GM23338 (cell line): ENCODE results near the gene KRTAP5-4. TPM values are rescaled to one million over a fixed set of nuclear protein-coding genes. Genes with fewer than 3 reads are reported as not detected.

Source experiments
- ATAC-seq: fragments of 200-7000 bp; cut with Tn5 transposase; 3 replicates; pipeline ENCODE4 v1.9.1; 2020
- DNase-seq: peaks from one replicate; pipeline ENCODE4 v3.0.0-alpha.2; 2015; ENCODE audit warnings: low spot score
- H2AFZ ChIP-seq: fragments of 200-600 bp; sonication (generic); 2 replicates; pipeline ENCODE4 v1.8.0; 2016; ENCODE audit warnings: antibody characterized with exemption, mild to moderate bottlenecking, moderate library complexity
- H3F3A ChIP-seq: fragments of 200-600 bp; sonication (generic); replicated peaks from 2 replicates; pipeline ENCODE4 v1.8.0; 2017; ENCODE audit warnings: antibody characterized with exemption, mixed run types, low read depth
- H3K27ac ChIP-seq: fragments of 200-600 bp; sonication (generic); 2 replicates; pipeline ENCODE4 v1.6.1; 2016; ENCODE audit warnings: low read depth
- H3K27me3 ChIP-seq: fragments of 200-600 bp; sonication (generic); 2 replicates; pipeline ENCODE4 v1.8.0; 2016; ENCODE audit warnings: mild to moderate bottlenecking, mixed run types, moderate library complexity; ENCODE audit not compliant: insufficient read depth
- H3K36me3 ChIP-seq: fragments of 200-600 bp; sonication (generic); 2 replicates; pipeline ENCODE4 v1.8.0; 2016; ENCODE audit warnings: mild to moderate bottlenecking; ENCODE audit not compliant: insufficient read depth
- H3K4me1 ChIP-seq: fragments of 200-600 bp; sonication (generic); 2 replicates; pipeline ENCODE4 v1.8.0; 2016; ENCODE audit warnings: mild to moderate bottlenecking, moderate library complexity; ENCODE audit not compliant: insufficient read depth
- H3K4me2 ChIP-seq: fragments of 200-600 bp; sonication (generic); 2 replicates; pipeline ENCODE4 v1.7.1; 2017; ENCODE audit warnings: mixed run types
- H3K4me3 ChIP-seq: fragments of 200-600 bp; sonication (generic); 2 replicates; pipeline ENCODE4 v1.6.1; 2016; ENCODE audit warnings: mixed run types
- H3K79me2 ChIP-seq: fragments of 200-600 bp; sonication (generic); replicated peaks from 2 replicates; pipeline ENCODE4 v1.8.0; 2017; ENCODE audit warnings: mild to moderate bottlenecking; ENCODE audit not compliant: insufficient read depth
- H3K9me2 ChIP-seq: fragments of 200-600 bp; sonication (generic); 2 replicates; pipeline ENCODE4 v1.8.0; 2017; ENCODE audit not compliant: insufficient read depth
- H4K20me1 ChIP-seq: fragments of 200-600 bp; sonication (generic); replicated peaks from 2 replicates; pipeline ENCODE4 v1.8.0; 2017; ENCODE audit warnings: mild to moderate bottlenecking; ENCODE audit not compliant: insufficient read depth
- H3K27ac Mint-ChIP-seq: 2 replicates; pipeline ENCODE4 v1.8.0; 2020; ENCODE audit warnings: inconsistent platforms, mild to moderate bottlenecking, moderate library complexity, mixed read lengths
- H3K27me3 Mint-ChIP-seq: 3 replicates; pipeline ENCODE4 v1.8.0; 2022; ENCODE audit warnings: low read depth, mild to moderate bottlenecking, moderate library complexity, mixed read lengths, inconsistent platforms; ENCODE audit not compliant: insufficient read depth, poor library complexity
- H3K36me3 Mint-ChIP-seq: 3 replicates; pipeline ENCODE4 v1.8.0; 2021; ENCODE audit warnings: low read depth, mild to moderate bottlenecking, inconsistent platforms, moderate library complexity, mixed read lengths
- H3K4me1 Mint-ChIP-seq: 3 replicates; pipeline ENCODE4 v1.8.0; 2020; ENCODE audit warnings: mild to moderate bottlenecking, inconsistent platforms, mixed read lengths
- H3K4me3 Mint-ChIP-seq: 3 replicates; pipeline ENCODE4 v1.8.0; 2021; ENCODE audit warnings: moderate library complexity, mild to moderate bottlenecking, inconsistent platforms, mixed read lengths
- H3K9me3 Mint-ChIP-seq: 3 replicates; pipeline ENCODE4 v1.8.0; 2020; ENCODE audit warnings: moderate library complexity, mild to moderate bottlenecking, inconsistent platforms, mixed read lengths
- CREB1 ChIP-seq: fragments of 250-450 bp; sonication (Bioruptor Pico); IDR thresholded peaks from 2 replicates; pipeline ENCODE4 v1.5.0; 2020; ENCODE audit warnings: low read depth, mild to moderate bottlenecking, moderate library complexity
- CTCF ChIP-seq, 2 experiments: fragments of 200-600 bp in 1 of 2; sonication (generic) in 1 of 2; conservative IDR thresholded peaks; 2 replicates each; pipeline versions ENCODE4 v1.5.1 to v1.6.1; 2016 to 2017; ENCODE audit warnings: antibody characterized with exemption in 2 of 2, low read depth in 2 of 2, mild to moderate bottlenecking in 2 of 2, moderate library complexity in 1 of 2
- ETS1 ChIP-seq: IDR thresholded peaks from 2 replicates; pipeline ENCODE4 v1.6.1; 2016; ENCODE audit warnings: antibody characterized with exemption
- EZH2 ChIP-seq: fragments of 200-600 bp; sonication (generic); IDR thresholded peaks from one replicate; pipeline ENCODE4 v1.8.0; 2017; ENCODE audit warnings: antibody characterized with exemption, mild to moderate bottlenecking, low read depth; ENCODE audit not compliant: unreplicated experiment
- EZH2phosphoT487 ChIP-seq: fragments of 200-600 bp; sonication (generic); IDR thresholded peaks from one replicate; pipeline ENCODE4 v1.8.1; 2018; ENCODE audit warnings: antibody characterized with exemption; ENCODE audit not compliant: unreplicated experiment
- JUNB ChIP-seq: IDR thresholded peaks from one replicate; pipeline ENCODE4 v1.6.1; 2016; ENCODE audit warnings: antibody characterized with exemption; ENCODE audit not compliant: unreplicated experiment
- NANOG ChIP-seq: IDR thresholded peaks from 2 replicates; pipeline ENCODE4 v1.6.1; 2016; ENCODE audit warnings: antibody characterized with exemption, borderline replicate concordance
- POLR2AphosphoS5 ChIP-seq: IDR thresholded peaks from 2 replicates; pipeline ENCODE4 v1.6.1; 2016; ENCODE audit warnings: antibody characterized with exemption, low read depth
- STAT1 ChIP-seq: IDR thresholded peaks from one replicate; pipeline ENCODE4 v1.6.1; 2016; ENCODE audit warnings: antibody characterized with exemption; ENCODE audit not compliant: unreplicated experiment
- ZNF114 ChIP-seq: fragments of 250-450 bp; sonication (Bioruptor Pico); IDR thresholded peaks from 2 replicates; pipeline ENCODE4 v1.5.0; 2020; ENCODE audit warnings: mild to moderate bottlenecking, moderate library complexity
- ZNF331 ChIP-seq: fragments of 250-450 bp; sonication (Bioruptor Pico); IDR thresholded peaks from 2 replicates; pipeline ENCODE4 v1.5.0; 2020; ENCODE audit warnings: low read depth, mild to moderate bottlenecking, moderate library complexity
- ZNF462 ChIP-seq: fragments of 250-450 bp; sonication (Bioruptor Pico); IDR thresholded peaks from 2 replicates; pipeline ENCODE4 v1.5.0; 2020; ENCODE audit warnings: mild to moderate bottlenecking, moderate library complexity
- long read RNA-seq: library from polyadenylated mRNA; unstranded; transcript quantifications from one replicate; pipeline ENCODE4 v2.0.0, GENCODE V29; 2020; ENCODE audit not compliant: unreplicated experiment
- polyA plus RNA-seq: library from polyadenylated mRNA; unstranded; fragments of >200 nt; fragmentation: Nextera tagmentation; extraction: Ambion mirVana; gene quantifications from 2 replicates; pipeline ENCODE4 v1.2.1, GENCODE V29; 2016
- total RNA-seq: library from RNA; depleted of rRNA; stranded (reverse); fragments of >200 nt; shearing (Covaris generic); gene quantifications from 2 replicates; pipeline ENCODE4 v1.2.3, GENCODE V29; 2014; rRNA removed
- TF ChIP-seq, protein P1 (sequence below): IDR thresholded peaks from one replicate; pipeline ENCODE4 v1.6.1; 2018; ENCODE audit warnings: antibody characterized with exemption; ENCODE audit not compliant: unreplicated experiment

The KRTAP5-4 gene
- total RNA-seq, result not detected in 2 replicates
- not detected in 2 replicates for polyA plus RNA-seq
- long read RNA-seq, result 0 reads

DNA sequence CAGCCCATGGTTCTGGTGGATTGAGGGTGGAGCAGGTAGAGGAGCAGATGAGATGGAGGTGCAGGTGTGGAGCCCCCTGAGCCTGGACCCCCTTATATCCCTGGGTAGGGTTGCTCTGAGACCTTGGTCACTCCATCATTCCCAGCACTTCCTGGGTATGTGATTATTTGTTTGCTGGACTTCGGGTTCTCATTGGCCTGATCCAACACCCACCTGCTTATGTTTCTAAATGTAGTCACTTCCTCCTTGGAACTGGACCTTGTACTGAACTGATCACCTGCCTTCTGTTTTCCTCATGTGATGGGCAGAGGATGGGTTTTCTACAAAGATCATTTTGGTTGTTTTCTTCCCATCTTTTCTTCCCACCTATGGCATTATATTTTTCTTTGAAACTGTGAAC, at the start of gene KRTAP5-4:
Gene KRTAP5-4, minus strand, starts transcription at position 53 of the 400 bp plus-strand sequence. Its CDS starts 45 bp downstream, at position 8.
- H3K4me1 Mint-ChIP-seq, result peaks cover 6% of the 10 kb centered on the region
- no peak within 1 kb of the TSS for H3K27ac Mint-ChIP-seq
- Histone ChIP-seq H2AFZ (no peak within 1 kb of the TSS), H3K4me2 (no peak within 1 kb of the TSS), H3K27me3 (no peaks in the 10 kb centered on the region), H3K4me3 (no peak within 1 kb of the TSS), H3K4me1 (no peaks in the 10 kb centered on the region), H3F3A (no peaks in the 10 kb centered on the region), H3K36me3 (no peaks in the 10 kb centered on the region), H4K20me1 (no peaks in the 10 kb centered on the region), H3K79me2 (no peaks in the 10 kb centered on the region), H3K9me2 (no peaks in the 10 kb centered on the region), H3K27ac (no peak within 1 kb of the TSS)
- ATAC-seq (no peak), DNase-seq (no peak)
- peaks cover 6% of the 10 kb centered on the region for H3K9me3 Mint-ChIP-seq
- H3K27me3 Mint-ChIP-seq, result peaks cover 6% of the 10 kb centered on the region
- H3K4me3 Mint-ChIP-seq, result no peak within 1 kb of the TSS
- TF ChIP-seq EZH2, result no peak
- no peak for TF ChIP-seq JUNB
- TF ChIP-seq CTCF (conservative IDR thresholded peaks at IDR 0.05; ENCODE audit: low read depth in 2 of 2), result no peak
- no peak for TF ChIP-seq CREB1
- no peak for TF ChIP-seq ZNF114 (CRISPR knock-in tag)
- no peak for TF ChIP-seq ZNF331 (CRISPR knock-in tag)
- no peak for TF ChIP-seq NANOG
- TF ChIP-seq POLR2AphosphoS5, result no peak
- TF ChIP-seq, protein P1, sequence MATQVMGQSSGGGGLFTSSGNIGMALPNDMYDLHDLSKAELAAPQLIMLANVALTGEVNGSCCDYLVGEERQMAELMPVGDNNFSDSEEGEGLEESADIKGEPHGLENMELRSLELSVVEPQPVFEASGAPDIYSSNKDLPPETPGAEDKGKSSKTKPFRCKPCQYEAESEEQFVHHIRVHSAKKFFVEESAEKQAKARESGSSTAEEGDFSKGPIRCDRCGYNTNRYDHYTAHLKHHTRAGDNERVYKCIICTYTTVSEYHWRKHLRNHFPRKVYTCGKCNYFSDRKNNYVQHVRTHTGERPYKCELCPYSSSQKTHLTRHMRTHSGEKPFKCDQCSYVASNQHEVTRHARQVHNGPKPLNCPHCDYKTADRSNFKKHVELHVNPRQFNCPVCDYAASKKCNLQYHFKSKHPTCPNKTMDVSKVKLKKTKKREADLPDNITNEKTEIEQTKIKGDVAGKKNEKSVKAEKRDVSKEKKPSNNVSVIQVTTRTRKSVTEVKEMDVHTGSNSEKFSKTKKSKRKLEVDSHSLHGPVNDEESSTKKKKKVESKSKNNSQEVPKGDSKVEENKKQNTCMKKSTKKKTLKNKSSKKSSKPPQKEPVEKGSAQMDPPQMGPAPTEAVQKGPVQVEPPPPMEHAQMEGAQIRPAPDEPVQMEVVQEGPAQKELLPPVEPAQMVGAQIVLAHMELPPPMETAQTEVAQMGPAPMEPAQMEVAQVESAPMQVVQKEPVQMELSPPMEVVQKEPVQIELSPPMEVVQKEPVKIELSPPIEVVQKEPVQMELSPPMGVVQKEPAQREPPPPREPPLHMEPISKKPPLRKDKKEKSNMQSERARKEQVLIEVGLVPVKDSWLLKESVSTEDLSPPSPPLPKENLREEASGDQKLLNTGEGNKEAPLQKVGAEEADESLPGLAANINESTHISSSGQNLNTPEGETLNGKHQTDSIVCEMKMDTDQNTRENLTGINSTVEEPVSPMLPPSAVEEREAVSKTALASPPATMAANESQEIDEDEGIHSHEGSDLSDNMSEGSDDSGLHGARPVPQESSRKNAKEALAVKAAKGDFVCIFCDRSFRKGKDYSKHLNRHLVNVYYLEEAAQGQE, result no peak
- no peak for TF ChIP-seq ZNF462
- no peak for TF ChIP-seq EZH2phosphoT487
- TF ChIP-seq ETS1, result no peak
- TF ChIP-seq STAT1, result no peak
- H3K36me3 Mint-ChIP-seq, result 0 out of 3 replicates have a peak, but pooled peaks cover 2% of the 10 kb centered on the region
